Uterus (tissue), 4 donors: ENCODE data around the gene ADAMTSL5. TPM values are rescaled to one million over a fixed set of nuclear protein-coding genes. Genes with fewer than 3 reads are reported as not detected.

Source experiments
- DNase-seq, 2 donors: peaks; one replicate each; pipeline ENCODE4 v3.0.0-alpha.2; 2019 to 2020
- H3K27ac ChIP-seq, 2 donors: fragments of 200-600 bp; sonication (generic); 1 replicate in 1 of 2; 2 replicates in 1 of 2; pipeline ENCODE4 v1.5.1; 2016 to 2018
- H3K27me3 ChIP-seq, 2 donors: fragments of 200-600 bp; sonication (generic); one replicate each; pipeline ENCODE4 v1.5.1; 2018 to 2019; ENCODE audit warnings: control low read depth in 1 of 2
- H3K36me3 ChIP-seq, 2 donors: fragments of 200-600 bp; sonication (generic); one replicate each; pipeline ENCODE4 v1.5.1; 2019; ENCODE audit warnings: control low read depth in 1 of 2
- H3K4me1 ChIP-seq, 2 donors: fragments of 200-600 bp; sonication (generic); one replicate each; pipeline ENCODE4 v1.5.1; 2018 to 2019; ENCODE audit warnings: control low read depth in 1 of 2
- H3K4me3 ChIP-seq, 2 donors: fragments of 200-600 bp; sonication (generic); 1 replicate in 1 of 2; 2 replicates in 1 of 2; pipeline ENCODE4 v1.5.1; 2018 to 2019; ENCODE audit warnings: mild to moderate bottlenecking in 1 of 2
- H3K9me3 ChIP-seq, 2 donors: fragments of 200-600 bp; sonication (generic); one replicate each; pipeline ENCODE4 v1.5.1; 2019; ENCODE audit warnings: control low read depth in 1 of 2
- CTCF ChIP-seq, 4 experiments: fragments of 200-600 bp in 2 of 4; fragments of 450-650 bp in 2 of 4; sonication (generic) in 2 of 4; IDR thresholded peaks; one replicate each; pipeline ENCODE4 v1.5.1; 2016 to 2019; ENCODE audit warnings: antibody characterized with exemption in 4 of 4, mild to moderate bottlenecking in 2 of 4, moderate library complexity in 1 of 4
- POLR2A ChIP-seq, 2 donors: fragments of 450-650 bp; IDR thresholded peaks; one replicate each; pipeline ENCODE4 v1.6.1; 2016; ENCODE audit warnings: antibody characterized with exemption in 2 of 2, mild to moderate bottlenecking in 1 of 2, moderate library complexity in 1 of 2
- intact Hi-C: fragments of 100-400 bp; cut with DNase I; formaldehyde crosslinking; loops from one replicate; pipeline ENCODE4 v1.15.1; 2023; ENCODE audit warnings: low total_unique reads
- total RNA-seq, 4 donors: library from RNA; depleted of rRNA in 3 of 4; stranded (reverse); fragments of >200 nt in 3 of 4; gene quantifications; one replicate each; pipeline versions ENCODE4 v1.1.0 to v1.2.4, GENCODE V29; 2014 to 2023
- donor health status: DM: yes; HTN: yes; CAD: no.

Gene ADAMTSL5
- total RNA-seq, 4 donors from 2014 or later = 3.5 to 39.4 (median 12.6) TPM

DNA sequence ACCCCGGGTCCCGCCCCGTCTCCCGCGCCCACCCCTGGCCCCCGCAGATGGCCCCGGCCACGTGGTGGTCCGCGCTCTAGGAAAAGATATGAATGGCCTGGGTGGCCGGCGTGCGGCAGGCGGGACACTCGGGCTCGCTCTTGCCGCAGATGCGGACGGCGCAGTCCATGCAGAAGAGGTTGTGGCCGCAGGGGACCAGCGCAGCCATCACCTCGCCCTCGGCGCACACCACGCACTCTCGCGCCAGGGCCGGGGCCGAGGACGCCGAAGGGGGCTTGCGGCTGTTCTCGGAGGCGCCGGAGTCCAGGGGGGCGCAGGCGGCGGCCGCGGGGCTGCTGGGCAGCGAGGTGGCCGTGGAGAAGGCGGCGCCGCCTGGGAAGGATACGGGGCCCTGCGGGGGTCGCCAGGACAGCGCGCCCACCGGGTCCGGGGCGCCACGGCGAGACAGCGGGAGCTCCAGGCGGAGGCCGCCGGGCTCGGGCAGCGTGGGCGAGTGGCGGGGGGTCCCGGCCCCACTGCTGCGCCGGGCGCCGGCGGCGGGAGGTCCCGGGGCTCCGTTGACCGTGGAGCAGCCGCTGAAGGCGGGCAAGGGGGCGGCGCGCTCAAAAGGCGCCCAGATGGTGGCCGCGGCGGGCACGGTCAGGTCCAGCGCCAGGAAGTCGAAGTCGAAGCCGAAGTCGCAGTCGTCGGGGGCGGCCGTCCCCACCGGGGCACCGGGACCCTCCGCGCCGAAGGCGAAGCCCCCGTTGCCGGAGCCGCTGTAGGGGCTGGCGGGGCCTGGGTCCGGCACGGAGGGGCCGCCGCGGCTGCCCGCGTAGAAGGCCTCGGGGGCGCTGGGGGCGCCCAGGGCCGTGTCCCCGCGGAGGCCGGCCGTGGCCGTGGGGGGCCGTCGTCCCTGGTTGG is 42.9 kb upstream of the ADAMTSL5 start:
- Histone ChIP-seq H3K27me3 (no peaks in the 10 kb centered on the region), H3K9me3 (no peaks in the 10 kb centered on the region), H3K27ac (no peak overlapping the region), H3K36me3 (no peaks in the 10 kb centered on the region), H3K4me3 (no peak overlapping the region), H3K4me1 (no peaks in the 10 kb centered on the region)
- intact Hi-C loops = no loop called here
- TF ChIP-seq POLR2A (IDR thresholded peaks at IDR 0.05) (no peak), CTCF (IDR thresholded peaks at IDR 0.05) (no peak)
- DNase-seq = no peak

- Histone ChIP-seq H3K4me3 (no peak overlapping the region), H3K27ac (no peak overlapping the region), H3K4me1 (no peaks in the 10 kb centered on the region), H3K27me3 (no peaks in the 10 kb centered on the region), H3K9me3 (no peaks in the 10 kb centered on the region), H3K36me3 (no peaks in the 10 kb centered on the region)
- TF ChIP-seq POLR2A (IDR thresholded peaks at IDR 0.05) = no peak
- no peak for TF ChIP-seq CTCF (IDR thresholded peaks at IDR 0.05)
- DNase-seq = no peak
- intact Hi-C loops = no loop called here
Measured at GRCh38 chr19:1554968-1555367, 42.1 kb upstream of the ADAMTSL5 start.

- Histone ChIP-seq H3K36me3 (no peaks in the 10 kb centered on the region), H3K4me3 (no peak overlapping the region), H3K4me1 (no peaks in the 10 kb centered on the region), H3K9me3 (no peaks in the 10 kb centered on the region), H3K27me3 (no peaks in the 10 kb centered on the region), H3K27ac (no peak overlapping the region)
- no peak for DNase-seq
- intact Hi-C loops = no loop called here
- no peak for TF ChIP-seq CTCF (IDR thresholded peaks at IDR 0.05)
- no peak for TF ChIP-seq POLR2A (IDR thresholded peaks at IDR 0.05)
Measured at GRCh38 chr19:1553415-1553814, 40.6 kb upstream of the ADAMTSL5 start.

DNA sequence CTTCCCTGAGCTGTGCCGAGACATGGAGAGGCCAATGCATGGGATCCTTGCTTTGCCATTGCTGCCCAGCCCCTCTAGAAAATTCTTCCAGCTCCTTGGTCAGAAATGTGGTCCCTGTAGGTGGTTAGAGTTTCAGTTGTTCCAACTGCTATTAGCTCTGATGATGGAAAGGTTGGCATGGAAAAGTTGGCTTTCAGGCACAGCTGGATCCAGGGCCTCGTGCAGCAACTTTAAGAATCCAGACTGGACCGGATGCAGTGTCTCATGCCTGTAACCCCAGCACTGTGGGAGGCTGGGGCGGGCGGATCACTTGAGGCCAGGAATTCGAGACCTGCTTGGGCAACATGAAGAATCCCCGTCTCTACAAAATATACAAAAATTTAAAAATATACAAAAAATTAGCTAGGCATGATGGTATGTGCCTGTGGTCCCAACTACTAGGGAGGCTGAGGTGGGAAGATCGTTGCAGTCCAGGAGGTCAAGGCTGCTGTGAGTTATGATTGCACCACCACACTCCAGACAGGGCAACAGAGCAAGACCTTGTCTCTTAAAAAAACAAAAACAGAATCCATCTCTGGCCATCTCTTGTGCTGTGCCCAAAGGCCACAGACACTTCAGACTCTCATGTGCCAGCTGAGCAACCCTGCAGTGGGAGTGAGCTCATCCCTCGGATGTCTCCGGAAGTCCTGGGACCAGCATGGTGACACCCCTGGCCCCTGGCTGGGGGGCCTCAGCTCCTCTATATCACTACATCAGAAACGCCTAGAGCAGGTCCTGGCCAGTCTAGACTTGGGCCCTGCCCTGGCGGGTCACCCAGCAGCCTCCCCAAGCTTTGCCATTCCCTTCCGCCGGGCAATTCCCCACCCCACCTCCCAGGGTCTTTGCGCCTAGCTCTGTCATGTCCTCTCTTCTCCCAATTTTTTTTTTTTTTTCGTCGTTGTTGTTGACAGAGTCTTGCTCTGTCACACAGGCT is 38.5 kb upstream of the ADAMTSL5 start:
- no peak overlapping the region for H3K4me3 ChIP-seq
- no peak for TF ChIP-seq CTCF (IDR thresholded peaks at IDR 0.05)
- TF ChIP-seq POLR2A (IDR thresholded peaks at IDR 0.05) = no peak
- H3K27me3 ChIP-seq = no peaks in the 10 kb centered on the region
- H3K36me3 ChIP-seq = no peaks in the 10 kb centered on the region
- H3K27ac ChIP-seq = no peak overlapping the region
- H3K4me1 ChIP-seq = no peaks in the 10 kb centered on the region
- intact Hi-C loops = no loop called here
- DNase-seq = no peak
- H3K9me3 ChIP-seq = no peaks in the 10 kb centered on the region
